HG03159 (cell line): ENCODE results near the gene CLC.
"Not testable (repeated sequence)": the region's sequence is repeated elsewhere in the genome, so short reads cannot be mapped to it uniquely, and the experiment has no call there.

Source experiments
- ATAC-seq: cut with Tn5 transposase; IDR thresholded peaks from one replicate; pipeline ENCODE4 v1.9.1; 2021; ENCODE audit warnings: mild to moderate bottlenecking, moderate library complexity; ENCODE audit not compliant: unreplicated experiment

CLC gene

DNA sequence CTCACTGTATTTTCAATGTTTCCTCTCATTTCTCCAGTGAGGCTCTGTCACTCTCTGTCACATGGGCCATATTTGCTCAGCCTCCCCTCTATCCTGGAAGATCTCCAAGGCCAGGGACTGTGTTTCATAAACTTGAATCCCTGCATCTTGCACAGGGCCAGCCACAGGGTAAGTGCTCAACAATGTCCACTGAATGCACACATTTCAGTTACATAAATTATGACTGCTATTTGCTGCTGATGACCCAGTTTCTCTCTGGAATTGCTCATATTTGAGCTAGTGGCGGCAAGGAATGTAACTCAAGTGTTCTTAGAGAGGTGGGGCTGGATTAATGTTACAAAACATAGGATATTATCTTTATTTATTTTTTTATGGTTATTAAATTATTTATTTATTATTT is 6.1 kb downstream of the CLC start:
- ATAC-seq = no peak

DNA sequence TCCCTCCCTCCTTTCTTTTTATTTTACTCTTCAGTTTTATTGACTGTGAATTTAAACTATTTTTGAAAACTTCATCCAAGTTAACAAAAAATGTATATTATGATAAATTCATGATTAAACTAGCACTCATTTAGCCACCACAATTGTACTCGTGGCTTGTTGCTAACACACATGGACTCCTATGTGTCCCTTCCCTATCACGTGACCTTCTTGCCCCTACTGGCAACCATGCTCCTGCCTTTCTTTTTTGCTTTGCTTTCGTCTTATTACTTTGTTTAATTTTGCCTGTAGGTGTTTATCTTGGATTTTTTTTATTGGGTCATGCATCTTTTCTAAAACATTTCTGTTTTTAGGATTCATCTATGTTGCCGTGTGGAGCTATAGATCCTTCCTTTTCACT is 8.2 kb downstream of the CLC start:
- no peak for ATAC-seq

DNA sequence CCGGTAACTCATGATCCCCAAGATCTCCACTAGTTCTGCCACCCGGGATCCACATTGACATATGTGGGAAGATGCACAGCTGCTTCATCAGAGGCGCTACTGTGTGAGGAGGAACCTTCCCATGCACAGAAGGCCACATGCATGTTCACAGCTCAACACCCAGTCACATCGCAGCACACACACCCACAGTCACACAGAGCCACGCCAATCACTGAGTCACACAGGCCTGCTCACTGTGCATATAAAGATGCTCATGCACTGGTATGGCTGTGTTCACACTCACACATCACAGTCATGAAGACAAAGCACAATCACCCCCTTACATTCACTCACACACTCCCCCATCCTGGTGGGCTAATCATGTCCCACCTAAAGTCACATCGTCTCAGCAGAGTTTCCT is 9.8 kb downstream of the CLC start:
- no peak for ATAC-seq

DNA sequence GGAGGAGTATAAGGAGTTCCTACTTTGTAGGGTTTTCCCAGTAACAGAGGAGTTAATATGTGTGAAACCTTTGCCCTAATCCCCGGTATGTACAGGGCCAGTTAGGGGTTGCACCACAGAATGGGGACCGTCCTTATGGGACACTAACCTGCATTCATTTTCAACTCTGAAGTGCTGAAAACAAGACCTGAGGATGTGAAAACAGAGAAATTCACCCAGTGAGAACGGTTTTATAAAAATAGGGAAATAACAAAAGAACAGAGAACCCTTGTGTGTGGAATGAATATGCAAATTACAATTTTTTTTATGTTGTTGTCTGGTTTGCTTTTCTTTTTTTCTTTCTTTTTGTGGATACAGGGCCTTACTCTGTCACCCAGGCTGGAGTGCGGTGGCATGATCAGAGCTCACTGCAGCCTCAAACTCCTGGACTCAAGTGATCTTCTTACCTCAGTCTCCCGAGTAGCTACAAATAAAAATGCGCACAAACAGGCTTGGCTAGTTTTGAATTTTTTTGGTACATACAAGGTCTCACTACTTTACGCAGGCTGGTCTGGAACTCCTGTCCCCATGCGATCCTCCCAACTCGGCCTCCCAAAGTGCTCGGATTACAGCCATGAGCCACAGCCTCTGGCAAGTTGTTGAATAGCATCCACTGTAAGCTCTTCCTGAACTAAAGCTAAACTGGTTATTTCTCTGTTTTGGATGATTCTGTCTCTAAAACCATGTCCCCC is 10.6 kb downstream of the CLC start:
- no peak for ATAC-seq

DNA sequence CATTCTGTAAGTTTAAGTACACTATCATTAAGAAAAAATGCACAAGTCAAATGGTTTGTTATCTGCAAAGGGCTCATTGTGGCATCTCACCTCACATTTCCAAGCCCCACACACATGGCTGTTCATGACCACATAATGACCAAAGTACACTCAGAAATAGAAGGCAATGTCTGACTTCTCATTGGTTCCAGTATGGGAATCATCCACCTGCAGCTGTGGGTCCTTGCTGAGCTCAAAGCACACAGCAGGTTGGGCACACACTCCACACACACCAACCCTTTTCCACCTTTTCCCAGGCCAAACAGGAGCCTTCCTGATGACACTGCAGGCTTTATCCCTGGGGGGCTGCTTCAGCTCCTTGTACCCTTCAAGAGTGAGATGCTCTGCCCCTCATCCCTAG is 11.8 kb downstream of the CLC start:
- no peak for ATAC-seq

DNA sequence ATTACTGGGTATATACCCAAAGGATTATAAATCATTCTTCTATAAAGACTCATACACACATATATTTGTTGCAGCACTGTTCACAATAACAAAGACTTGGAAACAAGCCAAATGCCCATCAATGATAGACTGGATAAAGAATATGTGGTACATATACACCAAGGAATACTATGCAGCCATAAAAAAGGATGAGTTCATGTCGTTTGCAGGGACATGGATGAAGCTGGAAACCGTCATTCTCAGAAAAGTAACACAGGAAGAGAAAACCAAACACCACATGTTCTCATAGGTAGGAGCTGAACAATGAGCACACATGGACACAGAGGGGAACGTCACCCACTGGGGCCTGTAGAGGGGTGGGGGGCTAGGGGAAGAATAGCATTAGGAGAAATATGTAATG is 17.7 kb downstream of the CLC start:
- ATAC-seq = not testable (repeated sequence)

DNA sequence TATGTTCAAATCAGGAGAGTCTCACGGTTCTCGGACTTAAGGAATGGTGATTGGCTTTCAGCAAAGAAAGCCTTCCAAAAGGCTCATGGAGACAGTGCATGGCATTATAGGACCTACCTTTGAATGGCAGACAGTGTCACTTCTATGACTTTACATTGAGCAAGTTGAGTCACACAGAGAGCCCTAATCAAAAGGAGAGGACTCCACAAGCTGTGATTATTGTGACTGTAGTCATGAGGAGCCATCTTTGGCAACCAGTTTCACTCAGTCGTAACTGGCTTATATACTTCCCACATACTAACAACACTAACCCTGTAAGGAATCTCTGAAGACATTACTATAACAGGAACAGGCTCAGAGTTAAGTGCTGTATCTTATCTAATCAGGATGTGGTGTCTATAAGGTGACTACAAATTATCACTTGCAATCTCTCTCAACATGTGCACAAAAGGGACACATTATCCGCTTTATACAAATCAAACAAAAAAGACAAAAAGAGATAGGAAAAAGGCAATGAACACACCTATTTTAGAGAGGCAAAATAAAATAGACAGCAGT is 27.4 kb downstream of the CLC start:
- ATAC-seq = no peak

DNA sequence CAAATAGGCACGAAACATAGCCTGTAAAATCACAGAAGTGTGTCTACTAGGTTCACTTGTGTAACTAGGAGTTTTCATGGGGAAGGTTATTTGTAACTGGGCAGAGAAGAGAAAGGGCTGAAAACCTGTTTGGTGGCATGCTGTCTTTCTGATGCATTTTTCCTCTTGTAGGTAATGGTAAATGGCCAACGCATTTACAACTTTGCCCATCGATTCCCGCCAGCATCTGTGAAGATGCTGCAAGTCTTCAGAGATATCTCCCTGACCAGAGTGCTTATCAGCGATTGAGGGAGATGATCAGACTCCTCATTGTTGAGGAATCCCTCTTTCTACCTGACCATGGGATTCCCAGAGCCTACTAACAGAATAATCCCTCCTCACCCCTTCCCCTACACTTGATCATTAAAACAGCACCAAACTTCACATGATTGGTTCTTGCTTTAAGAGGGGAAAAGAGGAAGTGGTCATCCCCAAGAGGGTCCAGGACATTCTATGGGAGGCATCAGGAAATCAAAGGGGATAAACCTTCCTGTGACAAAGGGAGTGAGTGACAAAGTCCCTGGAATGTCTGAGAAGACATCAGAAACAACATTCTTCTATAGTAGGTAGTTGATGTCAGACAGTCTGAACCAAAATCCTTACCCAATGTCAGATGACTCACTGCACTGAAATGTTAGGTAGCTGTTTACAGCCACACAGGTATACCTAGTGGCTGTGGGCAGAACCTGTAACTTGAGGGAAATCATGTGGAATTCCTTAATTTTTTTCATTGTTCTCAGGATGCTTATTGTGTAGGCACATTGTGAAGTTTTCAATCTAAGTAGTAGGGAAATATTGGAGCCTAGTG is 28.6 kb downstream of the CLC start:
- ATAC-seq = no peak

DNA sequence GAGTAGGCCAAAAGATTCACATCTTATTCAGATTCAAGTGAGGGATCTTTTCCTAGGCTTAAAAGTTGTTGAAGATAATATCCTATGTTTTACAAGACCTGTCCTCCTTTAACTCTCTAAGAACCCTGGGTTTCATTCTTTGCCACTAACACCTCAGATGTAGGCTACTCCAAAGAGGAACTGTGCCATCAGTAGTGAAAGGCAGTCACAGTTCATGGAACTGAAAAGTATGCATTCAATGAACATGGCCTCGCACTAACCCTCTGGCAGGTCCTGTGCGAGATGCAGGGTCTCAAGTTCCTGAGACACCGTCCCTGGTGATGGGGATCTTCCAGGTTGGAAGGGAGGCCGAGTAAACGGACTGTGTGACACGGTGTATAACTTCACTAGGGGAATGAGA is 29.2 kb downstream of the CLC start:
- ATAC-seq = no peak

DNA sequence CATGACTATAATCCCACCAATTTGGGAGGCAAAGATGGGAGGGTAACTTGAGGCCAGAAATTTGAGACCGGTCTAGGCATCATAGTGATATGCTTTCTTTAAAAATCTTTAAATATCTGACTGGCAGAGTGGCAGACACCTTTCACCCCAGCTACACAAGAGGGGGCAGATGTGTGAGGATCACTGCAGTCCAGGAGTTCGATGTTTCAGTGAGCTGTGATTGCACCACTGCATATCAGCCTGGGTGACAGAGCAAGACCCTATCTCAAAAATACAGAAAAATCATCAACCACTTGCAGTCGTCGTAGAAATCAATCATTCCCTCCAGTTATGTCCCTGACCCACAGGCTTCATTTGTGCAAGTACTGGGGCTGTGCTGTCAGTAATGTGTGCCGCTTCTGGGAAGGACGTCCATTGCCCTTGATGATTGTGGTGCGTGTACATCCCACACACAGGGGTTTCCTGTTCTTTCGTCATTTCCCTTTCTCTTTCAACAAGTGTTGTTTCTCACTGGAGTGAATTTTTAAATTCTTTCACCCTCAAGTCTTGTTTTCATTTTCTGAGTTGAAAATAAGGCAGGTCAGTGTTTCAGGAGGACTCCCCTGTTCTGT is 32.1 kb downstream of the CLC start:
- ATAC-seq = no peak

DNA sequence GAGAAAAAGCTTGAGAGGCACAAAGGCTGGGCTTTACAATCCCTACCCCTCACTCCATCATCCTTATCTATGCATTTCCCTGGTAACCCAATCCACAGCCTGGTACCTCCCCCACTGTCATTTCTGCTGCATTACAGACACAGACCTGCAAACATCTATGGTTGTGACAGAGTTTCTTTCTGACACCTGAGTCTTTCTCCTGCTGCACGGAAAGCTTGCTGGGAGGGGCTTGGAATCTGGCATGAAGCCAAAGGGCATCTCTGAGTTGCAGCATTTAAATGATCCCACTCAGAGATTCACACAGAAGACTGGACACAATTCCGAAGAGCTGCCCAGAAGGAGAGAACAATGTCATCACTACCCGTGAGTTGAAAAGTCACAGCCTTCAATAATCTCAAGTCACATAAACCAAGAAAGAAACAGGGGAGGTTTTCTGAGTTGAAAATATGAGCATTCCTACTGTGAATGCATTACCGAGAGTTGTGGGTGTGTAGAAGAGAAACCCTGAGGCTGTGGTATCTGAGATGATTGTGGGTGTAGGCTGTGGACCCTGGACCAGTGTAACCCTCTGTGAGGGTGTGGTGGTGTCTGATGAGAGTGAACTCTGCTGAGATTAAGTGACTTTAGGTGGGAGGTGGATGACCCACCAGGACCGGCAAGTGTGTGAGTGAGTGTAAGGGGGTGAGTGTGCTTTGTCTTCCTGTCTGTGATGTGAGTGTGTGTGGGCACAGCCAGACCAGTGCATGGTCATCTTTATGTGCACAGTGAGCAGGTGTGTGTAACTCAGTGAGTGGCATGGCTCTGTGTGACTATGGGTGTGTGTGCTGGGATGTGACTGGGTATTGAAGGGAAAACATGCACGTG is 33.4 kb downstream of the CLC start, which contains the start of gene LGALS14:
TSS of gene LGALS14 (plus strand) at position 301 of the 864 bp plus-strand sequence. CDS start at position 349, 48 bp downstream.
- ATAC-seq = no peak

DNA sequence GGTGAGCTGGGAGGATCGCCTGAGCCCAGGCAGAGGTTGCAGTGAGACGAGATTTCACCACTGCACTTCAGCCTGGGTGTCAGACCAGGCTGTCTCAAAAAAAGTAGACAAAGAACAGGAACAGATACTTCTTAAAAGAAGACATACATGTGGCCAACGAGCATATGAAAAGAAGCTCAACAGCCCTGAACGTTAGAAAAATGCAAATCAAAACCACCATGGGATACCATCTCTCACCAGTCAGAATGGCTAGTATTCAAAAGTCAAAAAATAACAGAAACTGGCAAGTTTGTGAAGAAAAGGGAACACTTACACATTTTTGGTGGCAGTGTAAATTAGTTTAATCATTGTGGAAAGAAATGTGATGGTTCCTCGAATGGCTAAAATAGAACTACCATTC is 36.5 kb downstream of the CLC start:
- no peak for ATAC-seq

DNA sequence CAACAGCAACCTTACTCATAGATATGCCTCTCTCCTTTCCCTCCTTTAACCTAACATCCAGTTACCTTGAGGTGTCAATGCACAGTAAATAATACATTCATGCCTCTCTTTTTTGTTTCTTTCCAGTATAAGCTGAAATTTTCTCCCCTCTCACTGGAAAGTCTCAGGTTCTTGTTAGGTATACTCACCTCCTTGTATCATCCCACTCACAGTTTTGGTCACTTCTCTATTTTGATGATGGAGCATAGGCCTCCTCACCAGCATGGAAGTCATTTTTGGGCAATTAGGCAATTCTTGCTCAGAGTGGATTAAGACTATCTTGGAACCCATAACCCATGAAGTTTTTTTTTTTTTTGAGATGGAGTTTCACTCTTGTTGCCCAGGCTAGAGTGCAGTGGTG is 39.3 kb downstream of the CLC start:
- ATAC-seq = no peak

DNA sequence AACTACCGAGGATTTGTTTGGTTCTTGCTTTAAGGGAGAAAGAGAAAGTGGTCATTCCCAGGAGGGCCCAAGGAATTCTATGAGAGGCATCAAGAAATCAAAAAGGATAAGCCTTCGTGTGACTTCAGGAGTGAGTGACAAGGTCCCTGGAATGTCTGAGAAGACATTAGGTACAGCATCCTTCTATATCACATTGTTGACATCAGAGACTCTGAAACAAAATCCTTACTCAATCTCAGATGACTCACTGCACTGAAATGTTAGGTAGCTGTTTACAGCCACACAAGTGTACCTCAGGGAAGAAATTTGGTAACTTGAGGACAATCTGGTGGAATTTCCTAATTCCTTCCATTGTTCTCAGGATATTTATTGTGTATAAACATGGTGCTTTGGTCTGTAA is 41.4 kb downstream of the CLC start:
- ATAC-seq = no peak

DNA sequence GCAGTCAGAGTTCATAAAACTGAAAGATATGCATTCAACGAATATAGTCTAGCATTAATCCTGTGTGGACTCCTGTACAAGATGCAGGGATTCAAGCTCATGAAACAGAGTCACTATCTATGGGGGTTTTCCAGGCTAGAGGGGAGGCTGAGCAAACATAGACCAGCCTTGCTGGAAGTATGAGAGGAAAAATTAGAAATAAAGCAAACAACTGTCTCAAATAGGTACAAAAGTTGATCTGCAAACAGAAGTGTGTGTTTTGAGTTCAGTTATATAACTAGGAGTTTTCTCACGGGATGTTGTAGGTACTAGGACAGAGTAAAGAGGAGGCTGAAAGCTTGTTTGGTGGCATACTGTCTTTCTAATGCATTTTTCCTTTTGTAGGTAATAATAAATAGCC is 42.1 kb downstream of the CLC start:
- ATAC-seq = no peak

DNA sequence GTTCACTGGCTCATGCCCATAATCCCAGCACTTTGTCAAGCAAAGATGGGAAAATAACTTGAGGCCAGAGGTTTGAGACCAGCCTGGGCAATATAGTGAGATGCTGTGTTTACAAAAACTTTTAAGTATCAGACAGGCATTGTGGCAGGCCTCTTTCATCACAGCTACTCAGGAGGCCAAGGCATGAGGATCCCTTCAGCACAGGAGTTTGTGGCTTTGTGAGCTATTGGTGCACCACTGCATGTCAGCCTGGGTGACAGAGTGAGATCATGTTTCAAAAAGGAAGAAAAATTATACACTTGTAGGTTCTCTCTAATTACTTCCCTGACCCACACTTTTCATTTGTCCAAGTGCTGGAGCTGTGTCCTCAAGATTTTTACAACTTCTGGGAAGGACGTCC is 45.0 kb downstream of the CLC start:
- no peak for ATAC-seq

DNA sequence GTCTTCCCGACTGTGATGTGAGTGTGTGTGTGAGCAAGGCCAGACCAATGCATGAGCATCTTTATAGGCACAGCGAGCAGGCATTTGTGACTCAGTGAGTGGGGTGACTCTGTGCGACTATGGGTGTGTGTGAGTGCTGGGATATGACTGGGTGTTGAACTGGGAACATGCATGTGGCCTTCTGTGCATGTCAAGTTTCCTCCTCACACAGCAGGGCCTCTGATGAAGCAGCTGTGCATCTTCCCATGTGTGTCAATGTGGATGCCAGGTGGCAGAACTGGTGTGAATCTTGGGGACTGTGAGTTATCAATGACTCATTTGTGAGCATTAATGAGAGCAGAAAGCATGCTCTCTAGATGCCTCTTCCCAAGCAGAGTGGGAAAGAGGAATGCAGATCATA is 45.7 kb downstream of the CLC start:
- no peak for ATAC-seq

DNA sequence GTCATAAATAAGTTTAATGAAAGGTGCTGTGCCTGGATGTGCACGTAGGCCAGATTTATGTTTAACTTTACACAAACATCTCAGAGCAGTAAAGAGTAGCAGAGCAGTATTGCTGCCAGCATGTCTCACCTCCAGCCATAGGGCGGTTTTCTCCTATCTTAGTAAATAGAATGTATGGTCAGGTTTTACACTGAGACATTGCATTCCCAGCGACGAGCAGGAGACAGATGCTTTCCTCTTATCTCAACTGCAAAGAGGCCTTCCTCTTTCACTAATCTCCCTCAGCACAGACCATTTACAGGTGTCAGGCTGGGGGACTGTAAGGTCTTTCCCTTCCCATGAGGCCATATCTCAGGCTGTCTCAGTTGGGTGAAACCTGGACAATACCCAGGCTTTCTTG is 49.2 kb downstream of the CLC start:
- ATAC-seq = not testable (repeated sequence)

DNA sequence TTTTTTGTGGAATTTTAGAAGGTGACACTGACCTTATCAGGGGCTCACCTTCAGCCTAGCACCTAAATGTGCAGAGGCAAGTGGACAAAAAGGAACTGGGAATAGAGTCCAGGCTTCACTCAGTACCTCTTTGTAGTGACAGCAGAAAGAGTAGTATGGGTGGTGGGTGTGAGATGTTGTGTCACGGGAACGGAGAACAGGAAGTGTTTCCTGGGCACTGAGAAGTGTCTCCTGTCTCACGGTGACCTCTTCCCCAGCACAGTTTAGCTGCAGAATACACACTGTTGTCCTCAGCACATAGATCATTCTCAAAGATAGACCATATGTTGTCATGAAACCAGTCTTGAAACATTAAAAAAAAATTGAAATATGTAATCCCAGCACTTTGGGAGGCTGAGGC is 51.1 kb downstream of the CLC start:
- ATAC-seq = no peak

DNA sequence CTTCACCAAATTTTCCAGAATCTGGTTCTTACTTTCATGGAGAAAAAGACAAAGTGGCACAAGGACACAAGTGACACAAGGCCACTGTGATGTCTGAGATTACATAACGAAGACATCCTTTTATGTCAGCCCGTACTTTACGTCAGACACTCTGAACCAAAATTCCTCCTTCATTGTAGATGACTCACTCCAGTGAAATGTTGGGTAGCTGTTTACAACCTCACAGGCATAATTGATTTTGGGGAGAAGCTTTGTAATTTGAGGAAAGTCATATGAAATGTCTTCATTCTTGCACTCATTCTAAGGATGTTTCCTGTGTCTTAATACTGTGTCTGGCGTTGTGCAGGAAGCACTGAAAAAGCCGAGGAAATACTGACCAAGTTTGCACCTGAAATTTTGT is 53.6 kb downstream of the CLC start:
- ATAC-seq = no peak

DNA sequence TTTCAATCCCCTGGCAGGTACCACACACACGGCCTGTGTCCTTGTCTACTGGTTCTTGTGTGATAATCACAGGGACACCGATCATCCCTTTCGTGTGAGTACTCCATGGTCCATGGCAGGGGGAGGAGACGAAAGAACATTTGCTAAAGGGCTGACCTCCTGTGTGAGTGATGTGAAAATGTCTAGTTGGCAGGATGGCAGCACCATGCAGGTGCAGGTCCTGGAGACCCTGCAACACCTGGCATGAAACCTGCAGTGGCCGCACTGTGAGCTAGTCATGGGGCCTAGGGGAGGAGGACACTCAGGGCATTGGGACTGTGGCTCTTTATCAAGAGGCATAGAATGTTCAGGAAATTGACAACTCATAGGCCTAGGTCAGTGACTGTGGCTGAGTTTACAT is 56.4 kb downstream of the CLC start:
- no peak for ATAC-seq
